Fibroblast of the aortic adventitia (primary cell): ENCODE results near the gene COL6A2. TPM values are rescaled to one million over a fixed set of nuclear protein-coding genes. Genes with fewer than 3 reads are reported as not detected.

ENCODE experiments used
- DNase-seq: peaks from one replicate; pipeline ENCODE4 v3.0.0-alpha.2; 2010; ENCODE audit warnings: low read depth
- H3K4me3 ChIP-seq: 2 replicates; pipeline ENCODE4 v1.5.1; 2011; ENCODE audit warnings: low read depth, mild to moderate bottlenecking, control low read depth, low read length, moderate library complexity
- total RNA-seq: library from RNA; depleted of rRNA; stranded (reverse); fragments of >200 nt; gene quantifications from 2 replicates; pipeline ENCODE4 v1.2.3, GENCODE V29; 2012; ENCODE audit warnings: low replicate concordance
- TF ChIP-seq, protein P1 (sequence below): IDR thresholded peaks from 2 replicates; pipeline ENCODE4 v1.5.1; 2011; ENCODE audit warnings: mild to moderate bottlenecking, low read length, control low read depth, inconsistent platforms; ENCODE audit not compliant: insufficient read depth

Gene COL6A2
- total RNA-seq = 1,068 and 5,275 TPM in 2 replicates

DNA sequence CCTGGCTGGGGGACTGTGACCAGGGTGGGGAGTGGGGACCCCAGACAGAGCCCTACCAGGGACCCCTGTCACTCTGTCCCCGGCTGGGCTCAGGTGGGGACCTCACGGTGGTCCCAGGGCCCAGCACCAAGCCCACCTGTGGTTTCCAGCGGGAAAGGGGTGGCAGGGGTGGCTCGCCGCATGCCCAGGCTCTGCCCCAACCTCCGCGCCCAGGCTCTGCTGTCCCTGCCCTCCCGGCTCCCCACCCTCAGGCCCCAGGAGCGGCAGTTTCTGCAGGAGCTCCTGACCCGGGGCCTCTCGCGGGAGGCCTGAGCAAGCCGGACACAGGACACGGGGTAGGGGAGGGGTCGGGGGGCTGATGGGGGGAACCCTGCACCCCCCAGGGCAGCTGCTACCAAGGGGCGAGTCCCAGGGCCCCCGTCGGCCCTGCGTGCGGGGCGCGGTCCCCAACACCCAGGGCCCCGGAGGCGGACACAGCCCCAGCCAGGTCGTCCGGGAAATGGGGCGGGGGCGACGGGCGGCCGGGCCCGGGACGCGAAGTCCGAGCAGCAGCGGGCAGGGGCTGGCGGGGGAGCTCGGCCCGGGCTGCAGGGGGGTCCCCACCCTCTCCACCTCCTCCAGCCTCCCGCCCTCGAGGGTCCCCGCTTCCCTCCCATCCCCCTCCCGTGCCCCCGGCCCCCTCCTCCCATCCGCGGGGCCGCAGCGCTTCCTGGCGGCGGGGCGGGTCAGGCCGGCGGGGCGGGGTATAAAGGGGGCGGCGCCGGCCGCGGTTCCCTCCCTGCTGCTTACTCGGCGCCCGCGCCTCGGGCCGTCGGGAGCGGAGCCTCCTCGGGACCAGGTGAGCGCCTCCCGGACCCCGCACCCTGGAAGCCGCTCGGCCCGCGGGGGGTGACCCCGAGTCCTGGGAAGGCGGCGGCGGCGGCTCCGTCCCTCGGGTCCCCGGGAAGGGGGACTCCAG lies at the start of gene COL6A2:
Gene COL6A2, plus strand, starts transcription at position 777 of the 958 bp plus-strand sequence.
- H3K4me3 ChIP-seq = peak within 1 kb of the TSS; percentile 79
- TF ChIP-seq, protein P1, sequence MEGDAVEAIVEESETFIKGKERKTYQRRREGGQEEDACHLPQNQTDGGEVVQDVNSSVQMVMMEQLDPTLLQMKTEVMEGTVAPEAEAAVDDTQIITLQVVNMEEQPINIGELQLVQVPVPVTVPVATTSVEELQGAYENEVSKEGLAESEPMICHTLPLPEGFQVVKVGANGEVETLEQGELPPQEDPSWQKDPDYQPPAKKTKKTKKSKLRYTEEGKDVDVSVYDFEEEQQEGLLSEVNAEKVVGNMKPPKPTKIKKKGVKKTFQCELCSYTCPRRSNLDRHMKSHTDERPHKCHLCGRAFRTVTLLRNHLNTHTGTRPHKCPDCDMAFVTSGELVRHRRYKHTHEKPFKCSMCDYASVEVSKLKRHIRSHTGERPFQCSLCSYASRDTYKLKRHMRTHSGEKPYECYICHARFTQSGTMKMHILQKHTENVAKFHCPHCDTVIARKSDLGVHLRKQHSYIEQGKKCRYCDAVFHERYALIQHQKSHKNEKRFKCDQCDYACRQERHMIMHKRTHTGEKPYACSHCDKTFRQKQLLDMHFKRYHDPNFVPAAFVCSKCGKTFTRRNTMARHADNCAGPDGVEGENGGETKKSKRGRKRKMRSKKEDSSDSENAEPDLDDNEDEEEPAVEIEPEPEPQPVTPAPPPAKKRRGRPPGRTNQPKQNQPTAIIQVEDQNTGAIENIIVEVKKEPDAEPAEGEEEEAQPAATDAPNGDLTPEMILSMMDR = peak; percentile 20
- peak; percentile 53 for DNase-seq

DNA sequence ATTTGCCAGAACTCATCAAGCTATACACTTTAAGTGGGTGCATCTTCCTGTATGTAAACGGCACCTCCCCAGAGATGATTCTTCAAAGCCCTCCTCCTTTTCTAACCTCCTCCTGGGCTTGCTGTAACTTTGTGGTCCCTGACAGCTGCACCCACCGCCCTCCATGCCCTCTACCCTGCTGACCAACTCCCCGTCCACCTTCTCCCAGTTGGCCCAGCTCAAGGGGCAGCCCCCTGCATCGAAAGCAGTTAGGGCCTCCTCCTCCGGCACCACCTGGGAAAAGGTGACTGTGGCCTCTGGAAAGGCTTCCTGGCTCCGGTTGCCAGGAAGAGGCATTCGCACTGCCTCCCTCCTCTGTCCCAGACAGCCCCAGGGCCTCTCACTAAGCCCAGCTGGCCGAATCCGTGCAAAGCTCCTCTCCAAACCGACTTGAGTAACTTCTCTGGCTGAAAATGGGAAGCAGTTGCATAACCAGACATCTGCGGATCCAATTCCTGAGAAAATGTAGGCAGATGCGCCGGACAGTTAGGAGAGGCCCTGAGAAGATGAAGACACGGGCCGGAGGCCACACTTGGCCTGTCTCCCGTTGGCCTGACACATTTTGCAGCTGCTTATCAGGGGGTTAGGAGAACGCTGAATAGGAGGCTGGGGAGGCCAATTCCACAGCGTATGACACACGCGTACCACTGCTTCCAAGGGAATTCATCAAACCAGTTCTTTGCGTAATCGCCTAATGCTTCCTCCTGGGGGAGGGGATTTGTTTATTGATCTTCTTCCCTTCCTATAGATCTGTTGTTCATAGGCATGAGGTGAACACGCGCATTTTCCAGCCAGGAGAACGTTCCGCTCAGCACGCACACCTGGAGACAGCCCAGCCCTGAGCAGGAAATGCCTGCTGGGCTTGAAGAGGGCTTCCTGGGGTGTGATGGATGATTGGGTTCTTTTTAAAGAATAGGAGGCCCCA lies 48.7 kb upstream of the COL6A2 start:
- peak; percentile 100 for DNase-seq
- TF ChIP-seq, protein P1 = no peak
- H3K4me3 ChIP-seq = no peak overlapping the region

- no peak for DNase-seq
- TF ChIP-seq, protein P1 = no peak
Measured at GRCh38 chr21:46049890-46050667, 47.8 kb upstream of the COL6A2 start.

DNA sequence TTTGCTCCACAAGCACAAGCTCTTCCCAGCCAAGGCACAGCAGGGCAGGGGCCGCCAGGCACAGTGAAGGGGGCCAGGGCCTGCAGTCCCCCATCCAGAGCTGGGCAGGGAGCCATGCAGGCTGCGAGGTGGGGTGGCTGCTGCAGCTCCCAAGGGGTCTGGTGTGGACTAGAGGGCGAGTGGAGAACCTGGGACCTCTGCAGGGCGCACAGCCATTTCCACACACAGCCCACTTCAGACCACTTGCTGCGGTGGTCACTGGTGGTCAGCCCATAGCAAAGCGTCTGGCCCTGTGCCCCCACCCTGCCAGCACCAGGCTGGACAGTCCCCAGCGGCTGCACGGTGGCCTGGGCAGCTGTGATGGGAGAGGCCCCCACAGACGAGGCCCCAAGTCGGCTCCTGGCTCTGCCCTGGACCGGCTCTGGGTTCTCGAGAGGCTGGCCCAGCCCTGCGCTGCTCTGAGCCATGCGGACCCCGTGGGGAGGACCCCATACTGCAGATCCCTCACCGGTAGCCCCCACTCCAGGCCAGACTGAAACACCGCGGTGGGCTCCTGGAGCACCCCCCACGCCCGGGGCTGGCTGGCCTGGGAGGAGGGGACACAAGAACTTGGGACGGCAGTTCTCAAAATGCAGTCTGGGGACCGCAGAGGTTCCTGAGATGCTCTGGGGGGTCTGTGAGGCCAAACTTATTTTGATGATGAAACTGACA lies 47.1 kb upstream of the COL6A2 start:
- TF ChIP-seq, protein P1 = no peak
- DNase-seq = no peak
- no peak overlapping the region for H3K4me3 ChIP-seq

More at GRCh38 chr21:46049890-46050667, 47.8 kb upstream of the COL6A2 start:
- no peak overlapping the region for H3K4me3 ChIP-seq

DNA sequence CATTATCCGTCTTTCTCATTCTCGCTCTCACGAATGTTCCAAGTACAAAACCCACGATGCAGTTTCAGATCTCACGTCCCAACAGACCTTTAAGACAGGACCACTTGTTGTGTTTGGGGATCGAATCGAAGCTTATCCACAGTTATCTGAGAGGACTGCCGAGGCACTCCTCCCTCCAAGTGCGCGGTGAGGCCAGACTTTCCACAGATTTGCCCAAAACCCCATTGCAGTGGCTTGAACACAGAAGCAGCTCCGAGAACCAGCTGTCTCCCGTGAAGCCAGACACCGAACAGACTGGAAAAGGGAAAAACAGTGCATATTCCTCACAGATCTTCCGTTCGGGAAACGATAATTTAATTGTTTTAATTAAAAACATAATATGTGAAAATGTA lies 46.5 kb upstream of the COL6A2 start:
- H3K4me3 ChIP-seq = no peak overlapping the region
- no peak for DNase-seq
- TF ChIP-seq, protein P1 = no peak
